Measurements from ENCODE around the gene SLC44A4.
A peak's percentile ranks its signal among the peaks of the same experiment; 100 is the strongest.

SLC44A4 gene

DNA sequence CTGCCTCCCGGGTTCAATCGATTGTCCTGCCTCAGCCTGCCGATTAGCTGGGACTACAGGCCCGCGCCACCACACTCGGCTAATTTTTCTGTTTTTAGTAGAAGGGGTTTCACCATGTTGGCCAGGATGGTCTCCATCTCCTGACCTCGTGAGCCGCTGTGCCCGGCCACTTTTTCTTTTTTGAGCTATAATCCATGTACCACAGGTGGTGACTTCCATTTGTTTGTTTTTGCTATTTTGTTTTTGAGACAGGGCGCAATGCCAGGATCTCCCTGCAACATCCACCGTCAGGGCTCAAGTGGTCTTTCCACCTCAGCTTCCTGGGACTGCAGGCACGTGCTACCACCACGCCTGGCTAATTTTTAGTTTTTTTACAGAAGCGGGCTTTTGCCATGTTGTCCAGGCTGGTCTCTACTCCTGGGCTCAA is 42.7 kb downstream of the SLC44A4 start:
- H2BK12ac ChIP-seq (ENCODE audit: low read length) = no peak overlapping the region
- no peak overlapping the region for H2AFZ ChIP-seq (ENCODE audit: insufficient read depth, low read length, poor library complexity)
- peak overlapping the region; percentile 98 for H3K4ac ChIP-seq (ENCODE audit: low read depth, low read length)
- H4K8ac ChIP-seq (ENCODE audit: low read depth, low read length) = no peak overlapping the region
- no peaks in the 10 kb centered on the region for H3K9me3 ChIP-seq (ENCODE audit: insufficient read depth, low read depth, low read length)
- no peak overlapping the region for H4K91ac ChIP-seq (ENCODE audit: low read depth, low read length)
- peak overlapping the region; percentile 93 for H3K4me2 ChIP-seq (ENCODE audit: low read length)
- H3K14ac ChIP-seq (ENCODE audit: low read length) = peak overlapping the region; percentile 14
- WGBS (ENCODE audit: extremely low coverage, insufficient coverage, insufficient read length) = no CpG with 5 or more reads among the region's 14 CpGs
- peaks cover 16% of the 10 kb centered on the region for H3K79me1 ChIP-seq (ENCODE audit: low read length)
- H2BK5ac ChIP-seq (ENCODE audit: low read depth, low read length, poor library complexity) = peak overlapping the region; percentile 12
- H3K27me3 ChIP-seq (ENCODE audit: insufficient read depth, low read length) = no peaks in the 10 kb centered on the region
- no peak overlapping the region for H2BK120ac ChIP-seq (ENCODE audit: insufficient read depth, low read length, poor library complexity)
- H3K79me2 ChIP-seq (ENCODE audit: control insufficient read depth, insufficient read depth, low read length, poor library complexity) = peaks cover 19% of the 10 kb centered on the region
- no peak overlapping the region for H3K23ac ChIP-seq (ENCODE audit: low read length)
- peak overlapping the region; percentile 33 for H3K9ac ChIP-seq (ENCODE audit: low read length)
- peak overlapping the region; percentile 51 for H3K18ac ChIP-seq (ENCODE audit: low read length)
- peaks cover 34 to 46% of the 10 kb centered on the region in 2 experiments for H3K36me3 ChIP-seq (ENCODE audit: control insufficient read depth in 1 of 2, insufficient read depth in 2 of 2, low read length in 2 of 2)
- no peak for DNase-seq
- H2AK5ac ChIP-seq (ENCODE audit: low read length) = no peak overlapping the region
- H3K27ac ChIP-seq (ENCODE audit: low read depth, low read length) = peak overlapping the region; percentile 37
- peaks cover 12 to 18% of the 10 kb centered on the region in 2 experiments for H3K4me1 ChIP-seq (ENCODE audit: control insufficient read depth in 1 of 2, insufficient read depth in 2 of 2, low read length in 2 of 2)
- peak overlapping the region; percentile 62 for H3K4me3 ChIP-seq (ENCODE audit: low read depth, low read length)
- H4K12ac ChIP-seq (ENCODE audit: low read depth, low read length) = no peak overlapping the region

DNA sequence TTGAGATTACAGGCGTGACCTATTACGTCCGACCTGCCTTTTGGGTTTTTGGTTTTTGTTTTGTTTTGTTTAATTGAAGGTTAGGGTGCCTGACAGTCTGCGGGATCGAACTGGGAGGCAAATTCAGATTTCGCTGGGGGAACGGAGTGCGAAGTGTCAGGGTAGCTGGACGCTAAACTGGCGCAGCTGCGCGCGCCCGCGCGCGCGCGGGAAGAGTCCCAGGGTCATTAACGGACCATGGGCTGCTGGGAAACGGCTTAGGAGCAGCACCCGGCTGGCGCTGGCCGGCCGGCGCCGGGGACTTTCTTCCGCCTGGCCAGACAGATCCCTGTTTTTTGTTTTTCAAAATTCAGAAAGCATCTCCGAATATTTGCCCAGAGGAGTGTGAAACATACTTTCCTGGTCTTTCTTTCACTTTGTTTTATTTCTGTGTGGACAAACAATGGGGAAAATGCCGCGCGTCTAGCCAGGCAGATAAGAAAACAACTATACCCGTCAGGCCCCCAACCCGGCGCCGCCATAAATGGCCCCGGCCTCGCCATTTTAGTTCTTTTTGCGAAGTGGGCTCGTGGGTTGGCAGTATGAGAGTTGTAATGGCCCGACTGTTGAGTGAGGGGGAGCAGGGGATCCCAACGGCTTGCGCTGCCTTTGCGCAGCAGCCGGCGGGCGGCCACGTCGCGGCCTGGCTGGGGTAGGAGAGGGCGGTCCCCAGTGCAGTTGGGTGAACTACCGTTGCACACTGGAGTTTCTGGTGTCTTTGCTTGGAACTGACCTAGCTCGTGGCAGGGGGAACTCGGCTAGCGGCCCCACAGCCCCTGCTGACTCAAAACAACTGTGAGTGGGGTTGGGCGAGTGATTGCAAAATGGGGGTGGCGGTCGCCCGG is 44.2 kb downstream of the SLC44A4 start:
- no CpG with 5 or more reads among the region's 59 CpGs for WGBS (ENCODE audit: extremely low coverage, insufficient coverage, insufficient read length)

DNA sequence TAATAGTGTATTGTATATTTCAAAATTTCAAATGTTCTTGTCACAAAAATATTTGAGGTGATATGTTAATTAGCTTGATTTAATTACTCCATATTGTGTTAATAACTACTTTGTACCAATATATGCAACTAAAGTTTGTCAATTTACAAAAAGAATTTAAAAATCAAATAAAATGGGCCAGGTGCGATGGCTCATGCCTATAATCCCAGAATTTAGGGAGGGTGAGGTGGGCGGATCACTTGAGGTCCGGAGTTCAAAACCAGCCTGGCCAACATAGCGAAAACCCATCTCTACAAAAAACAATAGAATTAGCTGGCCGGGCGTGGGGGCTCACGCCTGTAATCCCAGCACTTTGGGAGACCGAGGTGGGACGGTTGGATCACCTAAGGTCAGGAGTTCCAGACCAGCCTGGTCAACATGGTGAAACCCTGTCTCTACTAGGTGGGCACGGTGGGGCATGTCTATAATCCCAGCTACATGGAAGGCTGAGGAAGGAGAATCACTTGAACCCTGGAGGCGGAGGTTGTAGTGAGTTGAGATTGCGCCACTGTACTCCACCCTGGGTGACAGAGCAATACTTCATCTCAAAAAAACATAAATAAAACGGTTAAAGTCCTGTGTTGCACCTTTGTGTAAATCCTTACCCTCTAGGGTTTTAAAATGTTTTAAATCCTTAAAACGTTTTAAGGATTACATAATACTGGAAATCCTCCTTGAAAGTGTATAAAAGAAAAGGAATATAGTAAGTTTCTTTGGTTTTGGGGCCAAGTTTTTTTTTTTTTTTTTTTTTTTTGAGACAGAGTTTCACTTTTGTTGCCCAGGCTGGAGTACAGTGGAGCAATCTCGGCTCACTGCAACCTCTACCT is 47.2 kb downstream of the SLC44A4 start:
- peaks cover 20% of the 10 kb centered on the region for H3K79me1 ChIP-seq (ENCODE audit: low read length)
- no peak overlapping the region for H2BK120ac ChIP-seq (ENCODE audit: insufficient read depth, low read length, poor library complexity)
- no peak overlapping the region for H2BK12ac ChIP-seq (ENCODE audit: low read length)
- H3K4ac ChIP-seq (ENCODE audit: low read depth, low read length) = peak overlapping the region; percentile 66
- H3K27me3 ChIP-seq (ENCODE audit: insufficient read depth, low read length) = no peaks in the 10 kb centered on the region
- H3K18ac ChIP-seq (ENCODE audit: low read length) = no peak overlapping the region
- H3K27ac ChIP-seq (ENCODE audit: low read depth, low read length) = no peak overlapping the region
- H3K9me3 ChIP-seq (ENCODE audit: insufficient read depth, low read depth, low read length) = no peaks in the 10 kb centered on the region
- no peak overlapping the region for H4K8ac ChIP-seq (ENCODE audit: low read depth, low read length)
- H4K12ac ChIP-seq (ENCODE audit: low read depth, low read length) = no peak overlapping the region
- H3K4me3 ChIP-seq (ENCODE audit: low read depth, low read length) = no peak overlapping the region
- H3K9ac ChIP-seq (ENCODE audit: low read length) = no peak overlapping the region
- no peak overlapping the region for H3K4me2 ChIP-seq (ENCODE audit: low read length)
- H3K14ac ChIP-seq (ENCODE audit: low read length) = no peak overlapping the region
- H3K36me3 ChIP-seq (ENCODE audit: control insufficient read depth in 1 of 2, insufficient read depth in 2 of 2, low read length in 2 of 2) = peaks cover 5% of the 10 kb centered on the region in 2 experiments
- H2AK5ac ChIP-seq (ENCODE audit: low read length) = no peak overlapping the region
- no peak overlapping the region for H3K23ac ChIP-seq (ENCODE audit: low read length)
- H2BK5ac ChIP-seq (ENCODE audit: low read depth, low read length, poor library complexity) = no peak overlapping the region
- WGBS (ENCODE audit: extremely low coverage, insufficient coverage, insufficient read length) = no CpG with 5 or more reads among the region's 15 CpGs
- peaks cover 10 to 14% of the 10 kb centered on the region in 2 experiments for H3K4me1 ChIP-seq (ENCODE audit: control insufficient read depth in 1 of 2, insufficient read depth in 2 of 2, low read length in 2 of 2)
- no peak overlapping the region for H4K91ac ChIP-seq (ENCODE audit: low read depth, low read length)
- H2AFZ ChIP-seq (ENCODE audit: insufficient read depth, low read length, poor library complexity) = no peak overlapping the region
- DNase-seq = peak; percentile 34 to 71
- peaks cover 22% of the 10 kb centered on the region for H3K79me2 ChIP-seq (ENCODE audit: control insufficient read depth, insufficient read depth, low read length, poor library complexity)

More for the DNA sequence above, 44.2 kb downstream of the SLC44A4 start:
- no peaks in the 10 kb centered on the region for H3K9me3 ChIP-seq (ENCODE audit: insufficient read depth, low read depth, low read length)
- peaks cover 22 to 32% of the 10 kb centered on the region in 2 experiments for H3K36me3 ChIP-seq (ENCODE audit: control insufficient read depth in 1 of 2, insufficient read depth in 2 of 2, low read length in 2 of 2)
- peak; percentile 79 to 89 for DNase-seq
- peak overlapping the region; percentile 94 for H2AK5ac ChIP-seq (ENCODE audit: low read length)
- peak overlapping the region; percentile 99 for H3K4ac ChIP-seq (ENCODE audit: low read depth, low read length)
- peak overlapping the region; percentile 85 for H2AFZ ChIP-seq (ENCODE audit: insufficient read depth, low read length, poor library complexity)
- H2BK12ac ChIP-seq (ENCODE audit: low read length) = peak overlapping the region; percentile 2
- peaks cover 17% of the 10 kb centered on the region for H3K79me1 ChIP-seq (ENCODE audit: low read length)
- peak overlapping the region; percentile 87 for H4K91ac ChIP-seq (ENCODE audit: low read depth, low read length)
- H4K12ac ChIP-seq (ENCODE audit: low read depth, low read length) = peak overlapping the region; percentile 33
- peak overlapping the region; percentile 86 for H3K27ac ChIP-seq (ENCODE audit: low read depth, low read length)
- H3K23ac ChIP-seq (ENCODE audit: low read length) = no peak overlapping the region
- H4K8ac ChIP-seq (ENCODE audit: low read depth, low read length) = peak overlapping the region; percentile 91
- peak overlapping the region; percentile 100 for H3K9ac ChIP-seq (ENCODE audit: low read length)
- peak overlapping the region; percentile 94 for H3K18ac ChIP-seq (ENCODE audit: low read length)
- peaks cover 17 to 22% of the 10 kb centered on the region in 2 experiments for H3K4me1 ChIP-seq (ENCODE audit: control insufficient read depth in 1 of 2, insufficient read depth in 2 of 2, low read length in 2 of 2)
- peak overlapping the region; percentile 98 for H3K14ac ChIP-seq (ENCODE audit: low read length)
- H3K27me3 ChIP-seq (ENCODE audit: insufficient read depth, low read length) = no peaks in the 10 kb centered on the region
- H3K4me3 ChIP-seq (ENCODE audit: low read depth, low read length) = peak overlapping the region; percentile 100
- H3K4me2 ChIP-seq (ENCODE audit: low read length) = peak overlapping the region; percentile 93
- H3K79me2 ChIP-seq (ENCODE audit: control insufficient read depth, insufficient read depth, low read length, poor library complexity) = peaks cover 24% of the 10 kb centered on the region
- H2BK5ac ChIP-seq (ENCODE audit: low read depth, low read length, poor library complexity) = peak overlapping the region; percentile 85
- H2BK120ac ChIP-seq (ENCODE audit: insufficient read depth, low read length, poor library complexity) = peak overlapping the region; percentile 65

DNA sequence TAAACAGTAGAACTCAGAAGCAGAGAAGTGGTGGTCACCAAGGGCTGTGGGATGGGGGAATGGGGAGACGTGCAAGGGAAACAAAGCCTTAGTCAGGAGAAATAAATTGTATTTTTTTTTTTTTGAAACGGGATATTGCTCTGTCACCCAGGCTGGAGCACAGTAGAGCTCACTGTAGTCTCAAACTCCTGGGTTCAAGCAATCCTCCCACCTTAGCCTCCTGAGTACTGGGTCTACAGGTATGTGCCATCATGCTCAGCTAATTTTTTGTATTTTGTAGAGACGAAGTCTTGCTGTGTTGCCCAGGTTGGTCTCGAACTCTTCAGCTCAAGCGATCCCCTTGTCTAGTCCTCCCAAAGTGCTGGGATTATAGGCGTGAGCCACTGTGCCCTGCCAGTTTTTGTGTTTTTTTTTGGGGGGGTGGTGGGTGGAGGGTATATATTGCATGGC is 47.9 kb downstream of the SLC44A4 start:
- Histone ChIP-seq H4K91ac (ENCODE audit: low read depth, low read length) (no peak overlapping the region), H2BK5ac (ENCODE audit: low read depth, low read length, poor library complexity) (no peak overlapping the region), H2AK5ac (ENCODE audit: low read length) (peak overlapping the region; percentile 41), H3K27me3 (ENCODE audit: insufficient read depth, low read length) (no peaks in the 10 kb centered on the region), H3K14ac (ENCODE audit: low read length) (no peak overlapping the region), H3K4ac (ENCODE audit: low read depth, low read length) (peak overlapping the region; percentile 68), H3K27ac (ENCODE audit: low read depth, low read length) (no peak overlapping the region), H3K9ac (ENCODE audit: low read length) (no peak overlapping the region), H3K9me3 (ENCODE audit: insufficient read depth, low read depth, low read length) (no peaks in the 10 kb centered on the region), H2BK120ac (ENCODE audit: insufficient read depth, low read length, poor library complexity) (peak overlapping the region; percentile 31), H3K4me2 (ENCODE audit: low read length) (peak overlapping the region; percentile 67), H2AFZ (ENCODE audit: insufficient read depth, low read length, poor library complexity) (no peak overlapping the region), H3K79me1 (ENCODE audit: low read length) (peaks cover 21% of the 10 kb centered on the region), H3K36me3 (ENCODE audit: control insufficient read depth in 1 of 2, insufficient read depth in 2 of 2, low read length in 2 of 2) (peaks cover under 1% of the 10 kb centered on the region in 2 experiments), H4K8ac (ENCODE audit: low read depth, low read length) (peak overlapping the region; percentile 11), H2BK12ac (ENCODE audit: low read length) (no peak overlapping the region), H3K79me2 (ENCODE audit: control insufficient read depth, insufficient read depth, low read length, poor library complexity) (peaks cover 16% of the 10 kb centered on the region), H3K4me1 (ENCODE audit: control insufficient read depth in 1 of 2, insufficient read depth in 2 of 2, low read length in 2 of 2) (peaks cover 10 to 13% of the 10 kb centered on the region in 2 experiments), H3K4me3 (ENCODE audit: low read depth, low read length) (no peak overlapping the region), H3K18ac (ENCODE audit: low read length) (no peak overlapping the region), H3K23ac (ENCODE audit: low read length) (no peak overlapping the region), H4K12ac (ENCODE audit: low read depth, low read length) (no peak overlapping the region)
- peak in 1 of 2 donors; percentile 42 for DNase-seq
- no CpG with 5 or more reads among the region's 6 CpGs for WGBS (ENCODE audit: extremely low coverage, insufficient coverage, insufficient read length)

All from trophoblast cell (in vitro differentiated cells and primary cell).